GM12878 (cell line): ENCODE results near the gene PPIF. TPM values are rescaled to one million over a fixed set of nuclear protein-coding genes. Genes with fewer than 3 reads are reported as not detected.

Source experiments
- ATAC-seq: fragments of 200-7000 bp; cut with Tn5 transposase; 3 replicates; pipeline ENCODE4 v1.9.1; 2020; ENCODE audit warnings: mild to moderate bottlenecking, moderate library complexity
- BruUV-seq: library from RNA; stranded (reverse); fragments of 400-500 nt; replicated peaks from 2 replicates; lab custom pipeline; 2021; lab: Mats Ljungman, UMichigan
- CTCF ChIA-PET: fragments of 300-600 bp; sonication (Branson Sonifier 250); formaldehyde crosslinking; extraction: SDS; loops from one replicate; lab custom pipeline; 2021; ENCODE audit warnings: inconsistent platforms; lab: Yijun Ruan, JAX
- POLR2A ChIA-PET: fragments of 350-600 bp; formaldehyde crosslinking; extraction: SDS; loops from one replicate; lab custom pipeline; 2021; ENCODE audit warnings: inconsistent platforms; lab: Charles Lee
- RAD21 ChIA-PET: fragments of 300-600 bp; sonication (Branson Sonifier 250); formaldehyde crosslinking; loops from one replicate; lab custom pipeline; 2023; ENCODE audit warnings: antibody characterized with exemption; ENCODE audit not compliant: unreplicated experiment; lab: Charles Lee
- SMC1A ChIA-PET: fragments of 300-600 bp; sonication (Branson Sonifier 250); formaldehyde crosslinking; loops from one replicate; lab custom pipeline; 2023; ENCODE audit not compliant: unreplicated experiment, uncharacterized antibody; lab: Charles Lee
- DNase-seq: peaks from one replicate; pipeline ENCODE4 v3.0.0-alpha.2; 2011; ENCODE audit warnings: low read depth, low spot score
- FAIRE-seq: peaks from 3 replicates; lab custom pipeline; 2011; peaks lifted over from hg19 to GRCh38; lab: Jason Lieb, UNC
- H2AFZ ChIP-seq: 2 replicates; pipeline ENCODE4 v1.6.0; 2011; ENCODE audit warnings: low read depth, low read length, control low read depth; ENCODE audit not compliant: control insufficient read depth
- H3K27ac ChIP-seq: 2 replicates; pipeline ENCODE4 v1.5.1; 2011; ENCODE audit warnings: control low read depth; ENCODE audit not compliant: control insufficient read depth, insufficient read depth
- H3K27me3 ChIP-seq, 2 experiments: replicated peaks in 1 of 2; 2 replicates each; pipeline versions ENCODE4 v1.6.0 to v1.6.1; 2011; ENCODE audit warnings: low read length in 1 of 2; ENCODE audit not compliant: control insufficient read depth in 2 of 2, insufficient read depth in 2 of 2
- H3K36me3 ChIP-seq, 2 experiments: 2 replicates each; pipeline ENCODE4 v1.5.1; 2011; ENCODE audit warnings: low read length in 1 of 2; ENCODE audit not compliant: control insufficient read depth in 2 of 2, insufficient read depth in 2 of 2
- H3K4me1 ChIP-seq: 2 replicates; pipeline ENCODE4 v1.6.1; 2011; ENCODE audit warnings: mild to moderate bottlenecking, low read length, moderate library complexity, mixed read lengths; ENCODE audit not compliant: control insufficient read depth, insufficient read depth
- H3K4me2 ChIP-seq: 2 replicates; pipeline ENCODE4 v1.6.0; 2011; ENCODE audit warnings: control low read depth; ENCODE audit not compliant: control insufficient read depth, insufficient read depth
- H3K4me3 ChIP-seq: fragments of 200-600 bp; sonication (generic); 2 replicates; pipeline ENCODE4 v1.5.1; 2016
- H3K79me2 ChIP-seq: 2 replicates; pipeline ENCODE4 v1.6.0; 2011; ENCODE audit warnings: low read length; ENCODE audit not compliant: control insufficient read depth, insufficient read depth
- H3K9ac ChIP-seq: 2 replicates; pipeline ENCODE4 v1.8.0; 2011; ENCODE audit warnings: low read length, control low read depth, mixed read lengths; ENCODE audit not compliant: control insufficient read depth, insufficient read depth
- H3K9me3 ChIP-seq: replicated peaks from 3 replicates; pipeline ENCODE4 v1.5.1; 2011; ENCODE audit warnings: mild to moderate bottlenecking, low read length; ENCODE audit not compliant: control insufficient read depth, insufficient read depth
- H4K20me1 ChIP-seq: 2 replicates; pipeline ENCODE4 v1.6.0; 2011; ENCODE audit not compliant: control insufficient read depth, insufficient read depth
- CEBPB ChIP-seq, 2 experiments: fragments of 150-350 bp in 1 of 2; IDR thresholded peaks; 2 replicates each; pipeline ENCODE4 v1.6.1; 2012 to 2014; ENCODE audit warnings: low read depth in 2 of 2, low read length in 2 of 2, borderline replicate concordance in 1 of 2, inconsistent platforms in 1 of 2
- CHD4 ChIP-seq: fragments of 200-600 bp; sonication (generic); IDR thresholded peaks from 2 replicates; pipeline ENCODE4 v1.6.1; 2016; ENCODE audit warnings: mild to moderate bottlenecking
- CREM ChIP-seq: IDR thresholded peaks from 2 replicates; pipeline ENCODE4 v1.6.1; 2014; ENCODE audit warnings: antibody characterized with exemption, low read depth
- JUND ChIP-seq: IDR thresholded peaks from 2 replicates; pipeline ENCODE4 v1.6.1; 2012; ENCODE audit warnings: low read depth, mild to moderate bottlenecking, low read length, improper control_type of control experiment, moderate library complexity
- KDM1A ChIP-seq: fragments of 200-600 bp; sonication (generic); IDR thresholded peaks from 2 replicates; pipeline ENCODE4 v1.6.1; 2016; ENCODE audit warnings: borderline replicate concordance
- MXI1 ChIP-seq: fragments of 150-350 bp; IDR thresholded peaks from 2 replicates; pipeline ENCODE4 v1.6.1; 2011; ENCODE audit warnings: low read depth, mild to moderate bottlenecking, inconsistent platforms, low read length, improper control_type of control experiment
- NR2C2 ChIP-seq: IDR thresholded peaks from 2 replicates; pipeline ENCODE4 v1.6.1; 2011; ENCODE audit warnings: borderline replicate concordance, low read depth; ENCODE audit not compliant: control insufficient read depth, insufficient read length
- POLR2A ChIP-seq: IDR thresholded peaks from 2 replicates; pipeline ENCODE4 v1.6.1; 2011; ENCODE audit warnings: low read depth, mild to moderate bottlenecking, low read length
- RUNX3 ChIP-seq: IDR thresholded peaks from 2 replicates; pipeline ENCODE4 v1.6.1; 2012; ENCODE audit warnings: low read length, inconsistent platforms
- SMC3 ChIP-seq: IDR thresholded peaks from 2 replicates; pipeline ENCODE4 v1.6.1; 2011; ENCODE audit warnings: low read length, improper control_type of control experiment, borderline replicate concordance
- USF2 ChIP-seq: IDR thresholded peaks from 2 replicates; pipeline ENCODE4 v1.6.1; 2011; ENCODE audit warnings: low read depth, low read length, improper control_type of control experiment, borderline replicate concordance
- YY1 ChIP-seq: IDR thresholded peaks from 2 replicates; pipeline ENCODE4 v1.6.1; 2011; ENCODE audit warnings: low read depth, mild to moderate bottlenecking, low read length
- ZNF207 ChIP-seq: fragments of 450-650 bp; IDR thresholded peaks from 2 replicates; pipeline ENCODE4 v1.6.1; 2014; ENCODE audit warnings: antibody characterized with exemption, mild to moderate bottlenecking, borderline replicate concordance
- ZNF24 ChIP-seq: fragments of 450-650 bp; IDR thresholded peaks from 2 replicates; pipeline ENCODE4 v1.6.1; 2017; ENCODE audit warnings: antibody characterized with exemption, mild to moderate bottlenecking
- WGBS: methylation state at CpG from one replicate; pipeline ENCODE4 v1.1.6; 2016; ENCODE audit warnings: low lambda C conversion rate; ENCODE audit not compliant: insufficient replicate concordance, insufficient coverage; ENCODE audit errors: missing lambda C conversion rate; 5-methylcytosine and 5-hydroxymethylcytosine counted together
- in situ Hi-C: fragments of 300-500 bp; cut with MboI; formaldehyde crosslinking; loops from 9 replicates; pipeline ENCODE4 v1.14.3; 2018; ENCODE audit warnings: mixed read lengths
- intact Hi-C: fragments of 100-400 bp; cut with micrococcal nuclease; formaldehyde crosslinking; loops from one replicate; pipeline ENCODE4 v1.14.2; 2022; ENCODE audit not compliant: unreplicated experiment
- polyA plus RNA-seq, 11 experiments: library from polyadenylated mRNA; depleted of rRNA in 4 of 11; unstranded in 6 of 11; stranded (reverse) in 5 of 11; fragments of >200 nt; fragmentation: Nextera tagmentation in 4 of 11; fragmentation: Illumina TruSeq in 1 of 11; extraction: Ambion mirVana in 4 of 11; extraction: Trizol in 1 of 11; gene quantifications; 1 replicate in 1 of 11; 2 replicates in 10 of 11; pipeline versions ENCODE4 v1.2.1 to v1.2.3, GENCODE V29; 2011 to 2016; ENCODE audit warnings: inconsistent platforms in 2 of 11, missing spikeins in 2 of 11, low read depth in 1 of 11
- total RNA-seq, 4 experiments: library from RNA; depleted of rRNA in 3 of 4; stranded (reverse); fragments of >200 nt in 3 of 4; fragmentation: Illumina TruSeq in 1 of 4; extraction: Trizol in 1 of 4; gene quantifications; 2 replicates each; pipeline versions ENCODE4 v1.2.1 to v1.2.3, GENCODE V29; 2013 to 2021
- TF ChIP-seq, protein P1 (sequence below): fragments of 150-350 bp; IDR thresholded peaks from 2 replicates; pipeline ENCODE4 v1.6.1; 2016; ENCODE audit warnings: low read depth, low read length

Gene PPIF
- total and polyA plus RNA-seq, 10 of the 15 experiments (the other 5 are each of a cell fraction or from before 2014, with no cell fraction given): 28.8 to 180 (median 128) TPM

- BruUV-seq: no TSS peak
- TF ChIP-seq ZNF207 (no peak), ZNF24 (no peak), POLR2A (no peak), MXI1 (no peak), KDM1A (no peak), CEBPB (IDR thresholded peaks at IDR 0.05; ENCODE audit: borderline replicate concordance in 1 of 2, low read depth in 2 of 2, low read length in 2 of 2) (no peak), RUNX3 (no peak), USF2 (no peak), YY1 (no peak), CREM (no peak), JUND (no peak), SMC3 (no peak), CHD4 (no peak), NR2C2 (no peak)
- TF ChIP-seq, protein P1, sequence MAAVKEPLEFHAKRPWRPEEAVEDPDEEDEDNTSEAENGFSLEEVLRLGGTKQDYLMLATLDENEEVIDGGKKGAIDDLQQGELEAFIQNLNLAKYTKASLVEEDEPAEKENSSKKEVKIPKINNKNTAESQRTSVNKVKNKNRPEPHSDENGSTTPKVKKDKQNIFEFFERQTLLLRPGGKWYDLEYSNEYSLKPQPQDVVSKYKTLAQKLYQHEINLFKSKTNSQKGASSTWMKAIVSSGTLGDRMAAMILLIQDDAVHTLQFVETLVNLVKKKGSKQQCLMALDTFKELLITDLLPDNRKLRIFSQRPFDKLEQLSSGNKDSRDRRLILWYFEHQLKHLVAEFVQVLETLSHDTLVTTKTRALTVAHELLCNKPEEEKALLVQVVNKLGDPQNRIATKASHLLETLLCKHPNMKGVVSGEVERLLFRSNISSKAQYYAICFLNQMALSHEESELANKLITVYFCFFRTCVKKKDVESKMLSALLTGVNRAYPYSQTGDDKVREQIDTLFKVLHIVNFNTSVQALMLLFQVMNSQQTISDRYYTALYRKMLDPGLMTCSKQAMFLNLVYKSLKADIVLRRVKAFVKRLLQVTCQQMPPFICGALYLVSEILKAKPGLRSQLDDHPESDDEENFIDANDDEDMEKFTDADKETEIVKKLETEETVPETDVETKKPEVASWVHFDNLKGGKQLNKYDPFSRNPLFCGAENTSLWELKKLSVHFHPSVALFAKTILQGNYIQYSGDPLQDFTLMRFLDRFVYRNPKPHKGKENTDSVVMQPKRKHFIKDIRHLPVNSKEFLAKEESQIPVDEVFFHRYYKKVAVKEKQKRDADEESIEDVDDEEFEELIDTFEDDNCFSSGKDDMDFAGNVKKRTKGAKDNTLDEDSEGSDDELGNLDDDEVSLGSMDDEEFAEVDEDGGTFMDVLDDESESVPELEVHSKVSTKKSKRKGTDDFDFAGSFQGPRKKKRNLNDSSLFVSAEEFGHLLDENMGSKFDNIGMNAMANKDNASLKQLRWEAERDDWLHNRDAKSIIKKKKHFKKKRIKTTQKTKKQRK: no peak
- no peak for DNase-seq
- no peak overlapping the region for H2AFZ ChIP-seq
- no peaks in the 10 kb centered on the region; the same call in 2 of the 3 replicates for H3K9me3 ChIP-seq
- ChIA-PET SMC1A (interaction anchor here (1.2 kb wide), 1 partner anchor 109 kb away, joined by 3 read pairs; no protein-coding TSS in a partner anchor), RAD21 (interaction anchor here (1.1 kb wide), 1 partner anchor 34 kb away, joined by 4 read pairs; no protein-coding TSS in a partner anchor), CTCF (interaction anchor here (2.5 to 4.8 kb wide), 2 partner anchors 12 to 17 kb away, joined by 14 to 24 read pairs; no protein-coding TSS in a partner anchor), POLR2A (no interaction called here)
- H3K4me1 ChIP-seq: peaks cover 19% of the 10 kb centered on the region
- no peak for ATAC-seq
- H4K20me1 ChIP-seq: no peaks in the 10 kb centered on the region; the same call in 1 of the 2 replicates
- peaks cover 5% of the 10 kb centered on the region for H3K79me2 ChIP-seq
- intact Hi-C loops (no loop called here), in situ Hi-C loops (no loop called here)
- no peaks in the 10 kb centered on the region for H3K27me3 ChIP-seq
- no peak overlapping the region for H3K4me2 ChIP-seq
- no peak overlapping the region for H3K4me3 ChIP-seq
- no peak for FAIRE-seq
- peaks cover 19 to 25% of the 10 kb centered on the region in 2 experiments for H3K36me3 ChIP-seq
- 98% methylated on average over 9 of the region's 9 CpGs for WGBS
- no peak overlapping the region for H3K9ac ChIP-seq
- H3K27ac ChIP-seq: no peak overlapping the region
These were observed 9.9 kb downstream of the PPIF start for GRCh38 chr10:79357180-79357579.
